ENCODE results near the gene RABEP1.

The RABEP1 gene

GRCh38 chr17:5262416-5262991, 19.6 kb upstream of the RABEP1 start:
- TF ChIP-seq CTCF (IDR thresholded peaks at IDR 0.05): no peak

GRCh38 chr17:5263441-5263840, 18.6 kb upstream of the RABEP1 start:
- TF ChIP-seq CTCF (IDR thresholded peaks at IDR 0.05): no peak

GRCh38 chr17:5264893-5265292, 17.2 kb upstream of the RABEP1 start:
- TF ChIP-seq CTCF (IDR thresholded peaks at IDR 0.05): no peak

GRCh38 chr17:5269241-5269960, 12.7 kb upstream of the RABEP1 start:
- no peak for TF ChIP-seq CTCF (IDR thresholded peaks at IDR 0.05)

GRCh38 chr17:5272322-5272721, 9.8 kb upstream of the RABEP1 start:
- TF ChIP-seq CTCF (IDR thresholded peaks at IDR 0.05): no peak

- no peak for TF ChIP-seq CTCF (IDR thresholded peaks at IDR 0.05)
Measured at GRCh38 chr17:5282642-5283217, 646 bp downstream of the RABEP1 start.

GRCh38 chr17:5283571-5284315, 1.7 kb downstream of the RABEP1 start:
- no peak for TF ChIP-seq CTCF (IDR thresholded peaks at IDR 0.05)
